HTR-8/SVneo (cell line): ENCODE measurements around the gene CCDC112.
"Not testable (repeated sequence)": the region's sequence is repeated elsewhere in the genome, so short reads cannot be mapped to it uniquely, and the experiment has no call there.

Experiments
- DNase-seq: peaks from one replicate; pipeline ENCODE4 v3.0.0; 2011; ENCODE audit warnings: low spot score, mixed read lengths; ENCODE audit not compliant: insufficient read length
- FAIRE-seq: peaks from 2 replicates; lab custom pipeline; 2011; peaks lifted over from hg19 to GRCh38; lab: Jason Lieb, UNC

CCDC112 gene

GRCh38 chr5:115296124-115297022 is at the start of gene CCDC112:
Gene CCDC112 (minus strand): TSS chr5:115296654. CDS start chr5:115296543, 111 bp downstream.
- DNase-seq, result peak; percentile 76
- peak; percentile 83 for FAIRE-seq

- DNase-seq, result no peak
- FAIRE-seq, result no peak
Observed at GRCh38 chr5:115345344-115345743, 48.9 kb upstream of the CCDC112 start.

DNA sequence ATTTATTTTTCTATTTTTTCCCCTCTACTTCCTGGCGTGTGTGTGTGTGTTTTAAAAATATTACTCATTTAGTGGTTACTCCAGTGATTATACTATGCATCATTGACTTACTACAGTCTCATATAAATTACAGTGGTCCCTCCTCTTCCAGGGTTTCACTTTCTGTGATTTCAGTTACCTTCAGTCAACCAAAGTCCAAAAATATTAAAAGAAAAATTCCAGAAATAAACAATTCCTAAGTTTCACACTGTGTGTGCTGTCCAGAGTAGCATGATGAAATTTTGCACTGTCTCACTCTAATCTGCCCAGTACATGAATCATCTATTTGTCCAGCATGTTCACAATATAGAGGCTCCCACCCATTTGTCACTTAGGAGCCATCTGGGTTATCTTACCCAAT is 47.4 kb upstream of the CCDC112 start:
- DNase-seq (no peak), FAIRE-seq (no peak)

DNA sequence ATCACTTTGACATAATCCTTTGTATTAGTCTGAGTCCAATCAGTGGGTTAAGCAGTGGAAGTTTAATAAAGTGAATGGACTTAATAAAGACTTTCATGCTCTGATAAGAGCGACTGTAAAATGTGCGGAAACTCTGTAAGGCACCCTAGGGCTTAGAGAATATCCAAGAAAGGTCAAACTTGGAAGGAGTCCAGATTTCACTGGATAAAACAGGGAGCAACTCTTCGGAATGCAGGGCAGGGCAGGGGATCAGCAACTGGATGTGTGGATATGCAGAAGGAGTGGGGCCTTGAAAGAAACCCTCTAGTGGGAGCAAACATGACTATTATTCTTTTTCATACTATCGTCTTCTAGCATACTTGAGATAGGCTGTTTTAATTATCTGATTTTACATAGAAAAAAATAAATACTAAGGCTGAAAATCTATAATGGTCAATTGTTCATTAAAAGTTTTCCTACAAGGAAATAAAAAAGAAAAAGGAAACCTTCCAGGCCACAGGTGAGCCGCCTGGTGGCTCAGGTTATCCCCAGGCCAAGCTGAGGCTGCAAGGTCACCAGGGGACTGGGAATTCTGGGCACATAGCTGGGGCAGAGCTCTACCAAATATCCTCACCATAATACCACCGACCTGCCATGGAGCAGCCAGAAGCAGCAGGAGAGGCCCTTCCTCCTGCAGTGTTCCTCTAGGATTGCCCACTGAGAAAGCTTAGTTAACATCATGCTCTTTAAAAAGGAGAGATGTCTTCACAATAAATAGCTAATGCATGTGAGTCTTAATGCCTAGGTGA is 46.3 kb upstream of the CCDC112 start:
- FAIRE-seq (no peak), DNase-seq (no peak)

GRCh38 chr5:115341745-115342144 is 45.3 kb upstream of the CCDC112 start:
- DNase-seq (no peak), FAIRE-seq (no peak)

DNA sequence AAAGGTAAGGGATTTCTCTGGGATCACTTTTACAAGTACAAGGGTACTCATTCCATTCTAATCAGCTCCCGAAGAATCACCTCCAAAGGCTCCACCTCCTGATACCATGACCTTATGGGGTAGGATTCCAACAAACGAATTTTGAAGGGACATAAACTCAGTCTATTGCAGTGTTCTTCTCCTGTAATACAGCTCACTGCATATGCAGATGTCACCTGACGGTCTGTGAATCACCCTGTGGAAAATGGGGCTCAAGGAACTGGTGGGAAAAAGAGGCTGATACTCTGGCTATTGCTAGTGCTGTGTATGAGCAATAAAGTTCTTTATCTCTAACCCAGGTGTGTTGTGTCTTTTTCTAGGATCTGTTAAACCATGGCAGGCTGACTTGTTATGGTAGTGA is 42.4 kb upstream of the CCDC112 start:
- DNase-seq (no peak), FAIRE-seq (no peak)

DNA sequence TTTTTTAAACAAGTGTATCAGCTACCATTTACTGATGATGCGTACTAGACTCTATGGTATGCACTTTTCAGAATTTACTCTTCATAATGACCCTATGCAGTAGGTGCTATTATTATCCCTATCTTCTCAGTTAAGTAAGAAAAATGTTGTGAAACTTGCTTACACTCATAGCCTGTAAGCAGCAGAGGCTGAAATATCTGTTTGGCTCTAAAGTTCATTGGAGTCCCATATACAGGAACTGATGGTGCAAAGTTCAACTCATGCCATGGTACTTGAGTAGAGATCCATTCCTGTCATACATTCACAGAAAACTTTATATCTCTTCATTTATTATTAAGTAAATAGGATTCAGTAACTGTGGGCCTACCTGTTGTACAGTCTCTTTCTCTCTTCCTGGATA is 41.4 kb upstream of the CCDC112 start:
- DNase-seq (no peak), FAIRE-seq (no peak)

GRCh38 chr5:115336964-115337363 is 40.5 kb upstream of the CCDC112 start:
- FAIRE-seq, result no peak
- DNase-seq, result no peak

GRCh38 chr5:115336201-115336720 is 39.8 kb upstream of the CCDC112 start:
- DNase-seq, result no peak
- FAIRE-seq, result no peak

- DNase-seq (no peak), FAIRE-seq (no peak)
Observed at GRCh38 chr5:115335301-115335700, 38.8 kb upstream of the CCDC112 start.

GRCh38 chr5:115333164-115333563 is 36.7 kb upstream of the CCDC112 start:
- DNase-seq (no peak), FAIRE-seq (no peak)

DNA sequence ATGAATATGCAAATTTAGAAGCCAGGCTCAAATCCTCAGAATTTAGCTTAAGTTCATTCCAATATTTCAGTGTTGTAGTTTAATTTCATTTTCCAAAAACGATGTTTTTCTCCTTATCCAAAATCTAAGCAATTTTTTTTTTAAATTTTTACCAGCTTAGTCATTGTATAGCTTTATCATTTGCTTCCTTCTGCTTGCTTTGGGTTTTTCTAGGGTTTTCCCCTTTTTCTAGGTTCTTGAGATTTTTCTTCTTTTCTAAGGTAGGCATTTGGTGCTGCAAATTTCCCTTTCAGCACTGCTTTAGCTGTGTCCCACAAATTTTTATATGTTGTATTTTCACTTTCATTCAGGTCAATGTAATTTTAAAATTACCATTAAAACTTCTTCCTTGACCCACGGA is 34.4 kb upstream of the CCDC112 start:
- FAIRE-seq, result no peak
- no peak for DNase-seq

GRCh38 chr5:115329475-115329874 is 33.0 kb upstream of the CCDC112 start:
- FAIRE-seq (no peak), DNase-seq (no peak)

DNA sequence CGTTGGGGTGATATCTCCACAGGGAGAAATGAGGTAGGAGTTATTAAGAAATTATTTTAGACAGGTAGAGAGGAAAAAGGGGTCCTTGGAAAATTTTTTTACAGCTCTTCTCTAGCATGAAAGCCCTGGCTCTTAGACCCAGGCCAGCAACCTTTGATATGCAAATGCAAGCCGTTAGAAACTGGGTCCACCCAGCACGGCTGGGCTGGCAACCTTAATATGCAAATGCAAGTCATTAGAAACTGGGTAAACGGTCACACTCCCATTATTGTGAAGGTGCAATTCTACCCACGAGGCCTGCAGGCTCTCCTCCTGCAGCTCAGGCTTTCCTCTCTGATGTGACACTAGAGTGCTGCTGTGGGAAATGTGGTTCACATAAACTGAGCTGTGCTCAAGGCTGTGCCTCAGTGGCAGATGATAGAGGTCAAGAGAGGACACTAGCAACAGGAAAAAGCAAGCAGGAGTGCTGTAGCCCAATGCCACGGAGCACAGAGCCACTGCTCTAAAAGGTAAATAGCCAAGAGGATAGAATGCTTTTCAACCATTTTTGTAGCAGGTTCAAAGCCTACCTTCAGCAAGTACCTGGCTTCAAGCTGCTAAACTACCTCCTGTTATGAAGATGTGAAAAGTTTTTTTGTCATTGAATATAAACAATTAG is 32.3 kb upstream of the CCDC112 start:
- DNase-seq, FAIRE-seq: not testable (repeated sequence)

DNA sequence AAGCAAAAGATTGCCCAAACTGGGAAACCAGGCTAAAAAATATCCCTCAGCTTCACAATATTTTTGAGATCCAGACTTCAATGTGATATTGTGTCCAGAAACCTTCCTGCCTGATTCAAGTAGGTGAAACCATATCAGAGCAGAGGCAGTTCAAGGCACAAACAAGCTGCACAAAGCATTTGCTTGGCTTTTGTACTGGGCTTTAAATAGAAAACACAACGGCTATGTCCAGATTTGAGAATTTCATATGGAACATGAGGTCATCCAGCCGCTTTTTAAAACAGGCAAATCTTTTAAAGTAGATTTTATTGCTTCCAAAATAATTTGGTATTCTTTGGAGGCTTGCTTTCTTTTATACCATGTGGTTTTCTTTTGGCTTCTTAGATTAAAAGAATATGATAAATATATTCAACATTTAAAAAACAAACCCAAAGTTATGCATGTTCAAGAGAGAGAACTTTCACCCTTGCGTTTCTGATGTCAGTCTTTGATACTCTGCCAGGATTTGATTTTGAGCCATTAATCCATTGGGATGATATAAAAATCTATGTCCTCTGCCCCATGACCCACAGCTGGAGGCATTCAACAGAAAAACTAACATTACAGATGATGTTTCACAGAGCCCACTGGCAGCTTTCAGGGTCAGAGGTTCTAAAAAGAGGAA is 29.0 kb upstream of the CCDC112 start:
- FAIRE-seq (no peak), DNase-seq (no peak)

GRCh38 chr5:115324021-115324420 is 27.6 kb upstream of the CCDC112 start:
- no peak for DNase-seq
- peak; percentile 38 for FAIRE-seq

- FAIRE-seq, result no peak
- DNase-seq, result no peak
Observed at GRCh38 chr5:115322729-115323128, 26.3 kb upstream of the CCDC112 start.

DNA sequence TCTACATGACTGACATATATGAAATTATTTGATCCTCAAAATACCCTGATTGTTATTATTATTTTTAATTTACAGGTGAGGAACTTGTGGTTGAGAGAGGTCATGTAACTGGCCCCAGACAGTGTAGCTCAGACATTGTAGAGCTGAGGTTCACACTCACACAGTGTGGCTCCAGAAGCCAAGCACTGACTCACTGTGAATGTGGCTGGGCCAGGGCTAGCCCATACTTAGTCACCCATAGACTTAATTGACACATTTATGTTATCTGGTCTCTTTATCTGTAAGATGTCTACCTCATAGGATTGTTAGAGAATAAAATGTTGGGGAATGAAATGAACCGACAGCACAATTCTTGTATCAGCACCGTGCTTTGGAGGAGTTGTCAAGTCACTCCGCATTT is 24.9 kb upstream of the CCDC112 start:
- no peak for FAIRE-seq

DNA sequence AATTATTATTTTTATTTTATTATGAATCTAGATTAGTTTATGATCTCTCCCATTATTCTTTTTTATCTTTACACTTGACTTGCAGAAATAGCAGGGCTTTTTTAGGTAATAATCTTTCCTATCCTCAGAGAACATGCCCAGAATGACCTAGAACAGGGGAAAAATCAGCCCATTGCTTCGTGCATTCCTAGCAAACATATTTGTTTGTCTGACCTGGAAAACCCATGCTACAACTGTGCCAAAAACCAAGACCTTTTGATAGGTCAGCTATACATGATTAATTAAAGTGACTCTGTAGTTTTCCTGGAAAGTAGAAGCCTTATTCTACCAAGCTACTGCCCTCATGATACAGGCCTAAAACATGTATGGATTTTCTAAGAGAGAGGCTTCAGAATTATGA is 24.1 kb upstream of the CCDC112 start:
- DNase-seq (no peak), FAIRE-seq (no peak)

More for the DNA sequence above, 24.9 kb upstream of the CCDC112 start:
- DNase-seq, result no peak

GRCh38 chr5:115320006-115320405 is 23.6 kb upstream of the CCDC112 start:
- DNase-seq, result no peak
- FAIRE-seq, result no peak
